ENCODE results near the gene SH3PXD2A.
"Not testable (repeated sequence)": the region's sequence is repeated elsewhere in the genome, so short reads cannot be mapped to it uniquely, and the experiment has no call there.

SH3PXD2A gene

DNA sequence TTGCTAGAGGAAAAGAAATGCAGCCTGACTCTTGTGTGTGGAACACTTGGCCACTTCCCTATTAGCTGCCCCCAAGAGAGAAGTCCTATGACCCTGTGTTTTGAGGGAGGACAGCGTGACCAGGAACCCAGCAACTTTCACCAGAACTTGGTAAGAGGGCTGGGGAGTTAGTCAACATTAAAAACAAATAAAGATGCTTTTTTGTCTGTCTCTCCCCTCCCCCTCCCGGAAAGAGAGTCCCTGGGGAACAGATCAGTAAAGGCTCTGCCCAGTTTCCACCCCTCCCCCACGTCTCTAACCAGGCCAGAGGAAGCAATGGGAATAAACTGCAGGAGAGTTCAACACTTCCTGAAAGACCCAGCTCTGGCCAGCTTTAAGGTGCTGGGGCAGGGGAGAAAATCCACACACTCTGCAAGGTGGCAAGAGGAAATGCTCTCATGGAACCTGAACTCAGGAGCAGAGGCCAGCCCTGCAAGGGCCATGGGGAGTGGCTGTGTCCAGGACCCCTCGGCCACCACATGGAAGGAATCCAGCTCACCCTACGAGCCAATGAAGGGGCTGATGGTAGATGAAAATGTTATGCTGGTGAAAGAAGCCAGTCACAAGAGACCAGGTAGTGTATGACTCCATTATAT, 21.5 kb downstream of the SH3PXD2A start:
- peak; percentile 52 for DNase-seq

DNA sequence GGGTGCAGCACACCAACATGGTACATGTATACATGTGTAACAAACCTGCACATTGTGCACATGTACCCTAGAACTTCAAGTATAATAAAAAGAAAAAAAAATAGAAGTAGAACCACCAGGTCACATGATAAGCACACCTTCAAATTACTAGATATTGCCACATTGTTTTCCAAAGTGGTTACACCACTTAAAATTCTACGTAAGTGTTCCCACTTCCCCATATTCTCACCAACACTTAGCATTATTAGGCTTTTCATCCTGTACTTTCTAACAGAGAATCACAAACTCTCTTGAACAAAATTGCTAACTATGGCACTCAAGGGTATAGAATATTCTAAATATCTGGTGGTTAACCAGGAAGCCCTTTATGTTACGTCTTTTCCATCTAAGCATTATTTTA, 22.6 kb downstream of the SH3PXD2A start:
- DNase-seq, result no peak

DNA sequence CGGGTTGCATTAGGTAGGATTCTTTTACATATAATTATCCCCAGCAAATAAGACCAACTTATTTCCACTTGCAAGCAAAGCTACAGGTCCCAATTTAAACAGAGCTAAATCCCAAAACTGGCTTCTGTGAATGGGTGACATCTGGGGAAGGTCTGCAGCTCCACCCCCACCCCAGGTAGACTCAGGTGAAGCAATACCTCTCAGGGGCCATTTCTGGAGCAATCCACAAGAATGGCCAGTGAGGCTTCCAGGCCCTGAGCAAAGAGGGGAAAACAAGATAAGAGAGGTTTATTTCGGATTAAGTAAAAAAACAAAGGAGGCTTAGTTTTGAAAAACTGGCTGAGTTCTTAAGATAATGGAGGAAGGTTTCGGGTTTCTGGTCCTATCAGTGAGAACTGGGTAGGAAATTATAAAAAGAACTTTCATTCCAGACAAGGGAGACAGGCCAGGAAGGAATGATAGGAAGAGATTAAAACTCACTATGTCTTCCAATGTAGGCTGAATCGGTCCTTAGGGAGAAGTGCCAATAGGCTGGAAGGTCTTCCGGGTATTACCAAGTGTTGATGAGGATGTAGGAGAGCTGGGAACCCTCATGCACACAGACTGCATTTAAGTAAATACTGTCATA, 25.4 kb downstream of the SH3PXD2A start:
- DNase-seq, result no peak

DNA sequence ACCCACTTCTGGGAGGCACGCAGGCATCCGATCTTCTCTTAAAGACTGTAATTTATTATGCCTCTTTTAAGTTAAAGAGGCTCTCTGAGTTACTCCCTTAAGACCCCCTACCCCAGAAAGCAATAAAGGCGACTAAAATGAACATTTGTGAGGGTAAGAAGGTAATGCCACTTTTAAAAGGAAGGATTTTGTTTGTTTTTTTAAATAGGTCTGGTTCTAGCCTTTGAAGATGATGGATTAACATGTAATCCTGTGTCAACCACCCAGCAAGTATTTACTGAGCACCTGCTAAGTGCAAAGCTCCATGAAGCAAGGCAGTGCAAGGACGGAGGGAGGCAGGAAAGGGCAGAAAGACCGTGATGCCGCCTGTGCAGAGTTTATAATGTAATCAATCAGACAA, 26.1 kb downstream of the SH3PXD2A start:
- no peak for DNase-seq

DNA sequence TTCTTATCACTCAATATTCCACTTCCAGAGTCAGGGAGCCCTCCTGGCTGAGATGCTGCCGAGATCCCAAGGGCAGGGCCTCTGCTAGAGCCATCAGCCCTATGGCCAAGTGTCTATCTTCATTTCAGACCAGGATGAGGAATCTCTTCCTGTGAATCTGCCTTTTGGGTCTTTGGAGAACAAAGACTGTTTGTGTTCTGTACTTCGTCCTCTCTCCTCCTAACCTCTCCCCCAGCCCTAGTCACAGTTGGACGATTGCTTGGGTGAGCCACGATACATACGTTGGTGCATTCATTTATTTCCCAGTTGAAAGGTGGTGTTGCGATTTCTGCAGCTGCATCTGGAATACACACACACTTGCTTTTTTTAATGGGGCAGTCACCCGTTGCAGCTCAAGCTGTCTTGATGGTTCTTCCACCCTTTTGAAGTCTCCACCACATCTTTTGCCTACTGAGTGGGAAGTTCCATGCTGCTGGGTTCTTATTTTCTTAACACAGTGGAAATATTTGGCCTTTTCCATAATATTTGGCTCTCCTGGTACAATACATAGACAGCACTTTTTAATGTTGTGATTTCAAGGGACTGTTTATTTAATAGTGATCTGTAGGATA, 26.7 kb downstream of the SH3PXD2A start:
- DNase-seq, result no peak

DNA sequence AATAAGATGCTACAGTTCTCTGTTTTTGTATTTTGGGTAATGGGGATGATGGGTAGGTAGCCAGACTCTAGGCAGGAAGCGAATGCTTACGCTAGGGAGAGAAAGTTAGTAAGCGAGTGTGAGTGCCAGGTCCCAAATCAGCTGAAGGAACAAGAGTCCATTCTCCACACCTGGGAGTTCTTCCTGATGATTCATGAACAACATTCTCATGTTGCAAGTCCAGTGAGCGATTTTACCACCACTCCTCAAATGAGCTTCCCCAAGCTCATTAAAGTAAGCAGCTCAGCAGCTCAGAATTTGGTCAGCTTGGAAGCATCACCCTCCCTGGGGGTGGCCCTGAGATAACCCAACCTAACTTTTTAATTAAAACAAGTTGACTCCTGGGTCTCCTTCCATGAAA, 27.3 kb downstream of the SH3PXD2A start:
- DNase-seq, result no peak

DNA sequence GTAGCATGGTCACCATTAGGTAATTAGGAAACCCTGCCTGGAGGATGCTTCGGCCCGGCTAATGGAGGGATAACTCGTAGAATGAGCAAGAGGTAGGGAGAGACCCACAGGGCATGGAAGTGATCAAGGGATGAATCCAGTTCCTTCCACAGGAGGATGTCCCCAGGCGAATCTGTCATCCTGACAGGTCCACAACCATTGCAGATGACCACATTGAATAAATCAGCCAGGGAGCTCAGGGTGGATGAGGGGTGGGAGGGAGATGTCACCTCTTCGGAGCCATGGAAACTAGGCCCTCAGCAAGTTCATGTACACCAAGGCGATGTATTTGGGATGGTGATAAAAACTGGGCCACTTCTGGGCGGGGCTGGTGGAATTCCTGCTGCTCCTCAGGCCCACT, 28.5 kb downstream of the SH3PXD2A start:
- DNase-seq, result no peak

DNA sequence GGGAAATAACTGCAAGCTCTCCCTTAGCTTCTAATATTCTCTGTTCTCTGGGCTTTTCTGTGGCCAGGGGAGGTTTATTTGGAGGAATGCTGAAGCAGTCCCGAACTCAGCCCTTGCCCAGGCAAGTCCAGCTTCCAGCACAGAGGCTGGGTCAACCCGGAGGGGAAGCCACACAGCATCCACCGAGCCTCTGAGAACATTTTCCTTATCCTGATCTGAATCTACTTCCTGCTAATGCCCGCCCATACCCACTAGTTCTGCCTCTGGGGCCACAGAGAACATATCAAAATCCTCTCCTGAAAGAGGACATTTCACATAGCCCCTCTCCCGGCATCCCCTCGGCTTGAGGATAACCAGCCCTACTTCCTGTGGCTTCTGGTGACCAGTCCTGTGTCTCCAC, 31.1 kb downstream of the SH3PXD2A start:
- DNase-seq, result no peak

DNA sequence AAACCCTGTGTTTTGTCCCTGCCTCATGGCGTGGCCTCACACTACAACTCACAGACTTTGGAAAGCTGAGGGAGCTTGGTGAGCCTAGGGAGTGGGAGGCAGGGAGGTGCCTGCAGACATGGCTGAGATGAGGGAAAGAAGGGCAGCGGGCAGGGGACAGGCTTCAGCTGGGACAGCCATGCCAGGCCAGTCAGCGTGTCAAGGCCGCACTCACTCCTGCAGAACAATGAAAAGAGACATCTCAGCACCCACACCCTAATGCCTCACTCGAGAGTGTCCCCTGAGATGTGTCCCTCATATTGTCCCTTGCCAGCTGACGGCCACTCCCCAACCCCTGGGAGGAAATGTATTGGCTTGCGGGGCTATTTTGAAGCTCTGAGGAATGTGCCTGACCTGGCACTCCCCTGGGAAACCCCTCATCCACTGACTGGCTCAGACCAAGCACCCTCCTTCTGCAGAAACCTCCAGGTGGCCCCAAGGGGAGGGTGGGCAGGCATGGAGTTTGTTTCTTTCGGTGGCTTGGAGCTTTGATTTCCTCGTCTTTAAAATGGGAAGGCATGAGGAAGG, 31.6 kb downstream of the SH3PXD2A start:
- no peak for DNase-seq

DNA sequence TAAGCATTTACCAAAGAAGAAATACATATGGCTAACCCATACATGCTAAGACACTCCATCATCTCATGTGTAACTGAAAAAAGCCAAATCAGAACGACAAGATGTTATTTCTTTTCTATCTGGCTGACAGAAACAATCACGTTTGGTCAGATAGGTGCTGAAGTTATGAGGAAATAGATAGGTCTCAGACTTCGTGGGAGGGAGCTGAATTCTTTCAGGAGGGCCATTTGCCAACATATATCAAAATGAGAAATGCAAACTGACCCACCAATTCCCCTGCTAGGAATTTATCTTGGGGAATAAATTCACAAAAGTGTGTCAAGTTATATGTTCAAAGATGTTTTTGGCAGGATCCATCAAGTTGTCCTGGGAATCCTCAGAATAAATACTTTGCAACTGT, 32.6 kb downstream of the SH3PXD2A start:
- no peak for DNase-seq

DNA sequence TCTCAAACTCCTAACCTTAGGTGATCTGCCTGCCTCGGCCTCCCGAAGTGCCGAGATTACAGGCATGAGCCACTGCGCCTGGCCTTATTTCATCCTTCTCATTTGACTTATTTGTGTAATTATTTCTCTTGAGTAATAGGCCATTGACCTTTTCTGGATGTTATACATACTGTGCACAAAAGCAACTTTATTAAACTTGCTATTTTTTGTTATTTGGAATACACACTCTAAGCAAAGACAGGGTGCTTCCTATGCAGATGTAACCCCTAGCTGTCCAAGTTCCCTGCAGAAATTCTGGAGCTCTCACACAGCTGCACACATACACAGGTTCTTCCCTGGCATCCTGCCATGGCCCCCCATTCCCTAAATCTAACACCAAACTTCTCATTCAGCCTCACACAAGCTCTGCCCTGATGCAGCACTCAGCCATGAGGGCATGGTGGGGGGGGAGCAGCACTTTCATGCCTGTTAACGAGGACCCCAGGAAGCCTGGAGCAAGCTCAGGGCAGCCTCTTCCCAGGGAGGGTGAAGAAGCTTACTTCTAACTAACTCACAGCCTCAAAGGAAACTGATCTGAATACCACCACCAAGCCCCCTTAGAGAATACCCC, 33.2 kb downstream of the SH3PXD2A start:
- no peak for DNase-seq

DNA sequence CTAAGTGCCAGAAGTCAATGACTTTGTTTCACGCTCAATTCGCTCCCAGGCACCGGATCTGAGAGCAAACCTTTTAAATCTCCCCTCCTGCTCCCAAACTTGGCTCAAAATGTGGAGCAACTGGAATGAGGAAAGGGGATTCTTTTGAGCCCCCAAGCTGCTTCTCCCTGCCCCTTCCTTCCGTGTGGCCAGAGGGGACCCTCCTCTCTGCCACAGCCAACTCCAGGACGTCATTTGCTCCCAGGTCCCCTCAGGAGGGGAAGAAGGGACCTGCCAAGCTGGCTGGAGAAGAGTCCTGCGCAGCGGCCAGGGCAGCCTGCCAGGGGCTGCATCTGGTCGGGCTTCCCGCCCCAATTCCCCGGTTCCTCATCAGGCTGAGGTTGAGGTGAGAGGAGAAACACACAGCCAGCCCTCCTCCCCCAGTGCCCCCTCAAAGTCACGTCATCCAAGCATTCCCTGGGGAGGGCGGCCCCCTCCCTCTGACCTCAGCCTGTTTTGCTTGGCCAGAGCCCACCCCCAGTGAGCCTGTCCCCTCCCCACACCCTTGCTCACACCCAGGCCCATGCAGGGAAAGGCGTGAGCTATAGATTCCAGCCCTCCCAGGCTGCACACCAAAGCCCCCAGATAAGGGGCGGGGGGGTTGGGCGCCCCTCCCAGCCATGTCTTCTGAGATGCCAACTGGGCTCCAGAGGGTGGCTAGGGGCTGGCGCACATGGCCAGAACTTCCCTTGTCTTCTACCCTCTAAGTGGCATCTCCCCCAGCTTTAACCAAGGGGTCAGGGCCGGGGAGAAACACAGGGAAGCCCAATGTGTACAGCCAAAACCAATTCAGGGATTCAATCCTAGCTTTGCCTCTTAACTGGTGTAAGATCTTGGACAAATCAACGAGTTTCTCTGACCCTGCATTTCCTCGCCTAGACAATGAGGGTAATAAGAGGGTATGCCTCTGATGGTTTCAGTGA, 35.0 kb downstream of the SH3PXD2A start:
- no peak for DNase-seq

DNA sequence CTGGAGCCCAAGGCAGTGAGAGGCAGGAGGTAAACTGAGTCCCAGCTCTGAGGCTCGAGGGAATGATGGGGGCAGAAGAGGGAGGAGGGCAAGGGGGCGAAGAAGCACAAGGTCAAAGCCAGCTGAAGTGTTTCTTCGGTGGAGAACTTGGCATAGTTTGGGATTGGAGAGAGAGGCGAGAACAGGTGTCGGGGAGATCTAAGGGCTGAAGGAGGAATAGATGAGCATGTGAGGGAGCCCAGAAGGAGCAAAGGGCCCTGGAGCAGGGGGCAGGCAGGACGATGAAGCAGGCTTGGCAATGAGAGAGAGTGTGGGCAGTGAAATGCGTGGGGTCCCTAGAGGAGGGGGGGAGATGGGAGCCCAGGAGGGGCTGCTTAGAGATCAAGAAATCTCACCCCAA, 35.9 kb downstream of the SH3PXD2A start:
- no peak for DNase-seq

DNA sequence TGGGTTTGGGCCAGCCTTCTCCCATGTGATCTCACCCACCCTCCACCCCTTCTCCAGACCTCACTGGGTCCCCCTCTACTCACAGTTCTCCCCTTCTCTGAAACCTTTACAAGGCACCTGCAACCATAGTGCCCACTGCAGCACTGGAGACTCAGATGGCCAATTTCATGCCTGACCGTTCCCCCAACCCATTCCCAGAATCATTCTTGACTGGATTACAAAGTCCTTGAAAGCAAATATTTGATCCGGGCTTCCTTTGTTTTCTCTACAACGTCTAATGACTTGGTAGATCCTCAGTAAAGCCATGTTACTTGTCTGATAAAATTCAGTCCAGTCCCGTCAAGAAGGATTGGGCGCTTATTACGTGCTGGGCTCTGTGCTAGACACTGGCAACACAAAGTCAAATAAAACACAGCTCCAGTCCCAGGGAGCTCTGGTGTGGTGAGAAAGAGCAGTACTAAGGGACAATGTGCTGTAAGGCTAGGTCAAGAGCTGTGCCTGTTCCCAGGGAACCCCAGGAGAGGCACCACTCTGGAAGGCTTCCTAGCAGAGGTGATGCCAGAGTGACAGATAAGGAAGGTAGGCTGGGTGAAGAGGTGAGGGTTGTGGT, 36.5 kb downstream of the SH3PXD2A start:
- no peak for DNase-seq

DNA sequence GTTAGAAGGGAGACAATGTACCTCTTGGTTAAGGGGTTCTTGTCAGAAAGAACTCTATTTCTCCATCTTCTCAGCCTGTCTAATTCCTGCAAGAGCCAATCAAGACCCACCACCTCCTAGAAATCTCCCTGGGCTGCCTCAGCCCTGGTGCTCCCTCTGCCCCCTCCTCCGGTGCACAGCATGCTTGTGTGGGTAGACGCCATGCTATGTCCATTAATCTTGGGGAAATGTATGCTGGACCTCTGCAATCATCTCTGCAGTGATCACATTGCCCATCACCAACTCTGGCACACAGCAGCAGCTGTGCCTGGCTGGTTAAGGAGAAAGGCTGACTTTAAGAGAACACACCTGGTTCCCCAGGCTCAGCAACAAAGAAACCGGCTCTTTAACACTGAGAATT, 37.3 kb downstream of the SH3PXD2A start:
- no peak for DNase-seq

DNA sequence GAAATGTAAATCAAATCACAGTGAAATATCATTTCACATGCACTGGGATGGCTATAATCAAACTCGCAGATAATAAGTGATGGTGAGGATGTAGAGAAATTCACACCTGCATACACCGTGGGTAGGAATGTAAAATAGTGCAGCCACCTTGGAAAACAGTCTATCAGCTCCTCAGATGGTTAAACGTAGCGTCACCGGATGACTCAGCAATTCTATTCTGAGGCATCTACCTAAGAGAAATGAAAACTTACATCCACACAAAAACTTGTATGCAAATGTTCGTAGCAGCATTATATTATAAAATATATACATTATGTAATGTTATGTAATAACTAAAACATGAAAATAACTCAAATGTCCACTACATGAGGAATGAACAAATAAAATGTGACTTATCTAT, 38.9 kb downstream of the SH3PXD2A start:
- no peak for DNase-seq

DNA sequence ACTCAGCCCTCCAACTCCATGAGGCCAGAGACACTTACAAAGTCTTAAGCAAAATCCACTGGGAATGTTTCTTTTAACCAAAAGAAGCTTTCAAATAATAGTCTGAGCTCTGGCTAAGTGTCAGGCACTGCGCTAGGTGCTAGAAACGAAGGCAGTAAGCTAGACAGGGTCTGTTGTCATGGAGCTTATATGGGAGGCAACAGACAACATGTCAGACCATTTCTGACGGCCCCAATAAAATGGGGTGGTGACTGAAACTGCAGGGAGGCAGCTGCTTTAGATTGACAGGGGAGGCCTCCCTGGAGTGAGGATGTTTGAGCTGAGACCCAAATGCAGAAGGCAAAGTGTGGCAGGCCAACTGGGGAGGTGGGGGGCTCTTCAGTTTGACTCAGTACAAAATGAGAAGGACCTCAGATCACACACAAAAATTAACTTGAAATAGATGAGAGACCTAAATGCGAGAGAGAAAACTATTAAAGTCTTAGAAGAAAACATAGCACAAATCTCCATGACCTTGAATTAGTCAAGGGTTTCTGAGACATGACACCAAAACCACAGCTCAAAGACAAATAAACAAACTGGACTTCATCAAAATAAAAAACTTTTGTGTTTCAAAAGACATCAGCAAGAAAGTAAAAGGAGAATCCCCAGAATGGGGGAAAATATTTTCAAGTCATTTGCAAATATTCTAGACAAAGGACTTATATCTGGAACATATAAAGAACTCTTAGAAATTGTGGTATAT, 40.6 kb downstream of the SH3PXD2A start:
- DNase-seq, result no peak

DNA sequence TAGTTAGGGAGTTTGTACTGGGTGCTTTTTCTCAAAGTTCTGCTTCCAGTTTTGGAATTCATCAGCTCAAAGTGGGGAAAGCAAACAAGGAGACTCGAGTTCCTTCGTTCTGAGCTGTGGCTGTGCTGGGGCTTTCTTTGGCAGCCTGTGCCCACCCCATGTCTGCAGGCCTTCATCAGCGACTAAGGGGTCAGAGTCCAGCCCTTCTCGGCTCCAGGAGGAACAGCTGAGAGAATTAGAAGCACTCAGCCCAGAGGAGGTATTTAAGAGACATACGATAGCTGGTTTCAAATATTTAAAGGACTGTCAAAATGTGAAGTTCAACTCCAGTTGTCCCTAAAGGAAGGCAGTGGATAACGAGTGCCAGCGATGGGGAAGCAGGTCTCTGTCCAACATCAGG, 41.3 kb downstream of the SH3PXD2A start:
- DNase-seq, result no peak

DNA sequence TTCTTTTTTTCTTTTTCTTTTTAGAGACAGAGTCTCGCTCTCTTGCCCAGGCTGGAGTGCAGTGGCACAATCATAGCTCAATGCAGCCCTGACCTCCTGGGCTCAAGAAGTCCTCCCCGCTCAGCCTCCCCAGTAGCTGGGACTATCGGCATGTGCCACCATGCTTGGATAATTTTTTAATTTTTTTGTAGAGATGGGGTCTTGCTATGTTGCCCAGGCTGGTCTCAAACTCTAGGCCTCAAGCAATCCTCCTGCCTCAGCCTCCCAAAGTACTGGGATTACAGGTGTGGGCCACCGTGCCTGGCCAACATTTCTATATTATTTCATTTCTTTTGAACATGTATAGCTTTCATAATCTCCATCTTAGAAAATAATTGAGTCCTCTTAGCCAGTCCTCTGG, 42.1 kb downstream of the SH3PXD2A start:
- not testable (repeated sequence) for DNase-seq

DNA sequence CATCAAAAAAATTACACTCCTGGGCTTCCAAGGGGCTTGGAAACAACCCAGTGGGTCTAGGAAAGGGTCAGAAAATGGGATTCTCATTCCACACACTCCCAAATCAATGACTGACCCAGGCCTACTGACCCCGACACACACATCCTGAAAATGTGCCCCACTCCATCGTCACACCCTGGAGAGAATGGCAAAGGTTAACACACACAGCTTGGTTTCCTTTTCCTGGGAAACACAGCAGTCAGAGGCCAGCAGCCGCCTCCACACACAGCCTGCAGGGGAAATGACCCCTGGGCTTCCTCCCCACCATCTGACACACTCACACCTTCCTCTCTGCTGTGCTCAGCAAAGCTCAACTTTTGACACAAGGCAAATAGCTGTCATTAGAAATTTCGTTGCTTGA, 42.9 kb downstream of the SH3PXD2A start:
- peak; percentile 51 for DNase-seq

DNA sequence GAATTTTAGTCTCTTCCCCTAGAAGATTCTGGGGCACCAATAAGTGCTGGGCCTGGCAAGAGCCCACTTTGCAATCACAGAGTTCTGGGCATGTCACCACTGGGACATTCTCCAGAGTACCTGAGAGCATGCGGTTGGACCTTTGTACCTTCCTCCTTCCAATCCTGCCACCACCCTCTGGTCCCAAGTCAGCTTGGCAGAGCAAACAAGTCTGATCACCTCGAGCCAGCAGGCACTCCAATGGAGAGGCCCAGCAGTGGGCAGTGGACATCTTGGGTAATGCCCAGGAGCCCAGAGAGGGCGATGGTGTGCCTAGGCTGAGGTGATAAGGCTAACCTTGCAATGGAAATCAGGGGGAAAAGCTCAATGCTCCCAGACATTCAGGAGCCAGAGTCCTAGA, 43.4 kb downstream of the SH3PXD2A start:
- no peak for DNase-seq

DNA sequence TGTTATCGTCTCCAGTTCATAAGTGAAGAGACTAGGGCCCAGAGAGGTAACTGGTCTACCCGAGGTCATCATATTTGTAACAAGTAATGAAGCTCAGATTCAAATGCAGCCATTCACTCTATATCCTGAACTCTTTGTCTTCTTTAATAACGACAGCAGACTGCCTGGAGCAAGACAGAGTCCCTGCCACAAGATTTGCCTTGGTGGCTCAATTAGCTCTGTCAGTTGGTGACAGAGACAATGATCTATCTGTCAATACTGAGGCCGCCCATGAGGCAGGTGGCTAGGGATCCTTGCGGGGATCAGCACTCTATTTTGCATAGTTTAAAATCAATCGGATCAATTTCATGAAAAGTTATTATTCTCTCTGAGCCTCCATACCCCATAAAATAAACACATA, 43.9 kb downstream of the SH3PXD2A start:
- no peak for DNase-seq
